Spleen (tissue), 11 donors: Measurements from ENCODE around the gene SEC61A2. TPM values are rescaled to one million over a fixed set of nuclear protein-coding genes. Genes with fewer than 3 reads are reported as not detected.

Source experiments
- DNase-seq: peaks from one replicate; pipeline ENCODE4 v3.0.0-alpha.2; 2020
- H3K27ac ChIP-seq, 8 donors: fragments of 200-600 bp; sonication (generic) in 7 of 8; 1 replicate in 4 of 8; 2 replicates in 4 of 8; pipeline versions ENCODE4 v1.5.0 to v1.8.0; 2016 to 2021; ENCODE audit warnings: inconsistent platforms in 4 of 8, mild to moderate bottlenecking in 4 of 8, moderate library complexity in 1 of 8
- H3K27me3 ChIP-seq, 7 donors: fragments of 200-600 bp; sonication (generic) in 6 of 7; replicated peaks in 1 of 7; 1 replicate in 4 of 7; 2 replicates in 3 of 7; pipeline versions ENCODE4 v1.5.0 to v1.8.0; 2016 to 2021; ENCODE audit warnings: inconsistent platforms in 3 of 7, mild to moderate bottlenecking in 1 of 7
- H3K36me3 ChIP-seq, 6 donors: fragments of 200-600 bp; sonication (generic) in 5 of 6; 1 replicate in 4 of 6; 2 replicates in 2 of 6; pipeline versions ENCODE4 v1.5.0 to v1.8.0; 2016 to 2021; ENCODE audit warnings: inconsistent platforms in 2 of 6
- H3K4me1 ChIP-seq, 6 donors: fragments of 200-600 bp; sonication (generic) in 5 of 6; 1 replicate in 3 of 6; 2 replicates in 3 of 6; pipeline versions ENCODE4 v1.5.0 to v1.8.0; 2016 to 2021; ENCODE audit warnings: inconsistent platforms in 3 of 6
- H3K4me3 ChIP-seq, 8 donors: fragments of 200-600 bp; sonication (generic) in 7 of 8; 1 replicate in 4 of 8; 2 replicates in 4 of 8; pipeline versions ENCODE4 v1.5.0 to v1.8.0; 2016 to 2021; ENCODE audit warnings: inconsistent platforms in 4 of 8, mild to moderate bottlenecking in 4 of 8, moderate library complexity in 2 of 8
- H3K9me3 ChIP-seq, 8 donors: fragments of 200-600 bp; sonication (generic) in 7 of 8; 1 replicate in 4 of 8; 2 replicates in 4 of 8; pipeline versions ENCODE4 v1.5.0 to v1.8.0; 2016 to 2021; ENCODE audit warnings: inconsistent platforms in 4 of 8
- CTCF ChIP-seq, 11 experiments: fragments of 200-600 bp in 7 of 11; fragments of 450-650 bp in 4 of 11; sonication (generic) in 4 of 11; IDR thresholded peaks in 8 of 11; conservative IDR thresholded peaks in 3 of 11; 1 replicate in 7 of 11; 2 replicates in 4 of 11; pipeline versions ENCODE4 v1.4.0 to v1.8.0; 2016 to 2021; ENCODE audit warnings: antibody characterized with exemption in 11 of 11, inconsistent platforms in 4 of 11, mild to moderate bottlenecking in 1 of 11
- POLR2A ChIP-seq, 3 donors: fragments of 450-650 bp; IDR thresholded peaks; one replicate each; pipeline ENCODE4 v1.5.1; 2017; ENCODE audit warnings: antibody characterized with exemption in 3 of 3, mild to moderate bottlenecking in 1 of 3
- POLR2AphosphoS5 ChIP-seq, 3 donors: sonication (generic); formaldehyde crosslinking; IDR thresholded peaks; one replicate each; pipeline ENCODE4 v1.5.1; 2017; ENCODE audit warnings: antibody characterized with exemption in 3 of 3
- WGBS, 5 donors: extraction: QIAGEN DNeasy Blood & Tissue Kit in 3 of 5; methylation state at CpG; one replicate each; pipeline versions ENCODE4 v1.1.5 to v1.1.7; 2013 to 2018; 5-methylcytosine and 5-hydroxymethylcytosine counted together
- intact Hi-C: fragments of 100-400 bp; cut with DNase I; formaldehyde crosslinking; loops from one replicate; pipeline ENCODE4 v1.15.0; 2023; ENCODE audit warnings: low total_unique reads
- polyA plus RNA-seq, 3 donors: library from polyadenylated mRNA; stranded (reverse); fragments of 200-250 nt; gene quantifications; one replicate each; pipeline ENCODE4 v1.2.1, GENCODE V29; 2013
- total RNA-seq, 7 donors: library from RNA; depleted of rRNA in 3 of 7; stranded (reverse); fragments of >200 nt in 3 of 7; fragmentation: NEBNext Ultra II Directional in 4 of 7; extraction: Animal tissue kit (Norgen Biotek cat#: 25700) in 4 of 7; gene quantifications; one replicate each; pipeline versions ENCODE4 v1.1.0 to v1.2.1, GENCODE V29; 2016 to 2021
- donor health status: healthy with polysubstance abuse.
- donor health status: DM: no; HTN: no; CAD: no; lungs with moderate emphysema.
- donor health status: DM: no; HTN: no; CAD: no.
- donor health status: Bipolar disorder and iron deficiency.
- donor health status: healthy.
- donor health status: DM: no; HTN: no; CAD: no.
- donor health status: DM: yes; HTN: yes; CAD: no.

The SEC61A2 gene
- total and polyA plus RNA-seq, 10 donors: 2.7 to 14.6 (median 8.3) TPM

DNA sequence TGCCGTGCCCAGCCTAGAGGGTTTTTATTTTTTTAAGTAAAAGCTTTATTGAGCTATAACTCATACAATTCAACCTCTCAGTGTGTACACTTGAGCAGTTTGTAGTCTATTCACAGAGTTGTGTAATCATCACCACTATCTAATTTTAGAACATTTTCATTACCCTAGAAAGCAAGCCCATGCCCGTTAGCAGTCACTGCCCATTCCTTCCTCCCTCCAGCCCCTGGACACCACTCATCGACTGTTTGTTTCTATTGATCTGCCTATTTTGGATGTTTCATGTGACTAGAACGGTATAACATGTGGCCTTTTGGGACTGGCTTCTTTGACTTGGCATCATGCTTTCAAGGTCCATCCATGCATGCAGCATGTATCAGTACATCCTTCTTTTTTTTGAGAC lies 25.7 kb upstream of the SEC61A2 start:
- no peak for DNase-seq
- Histone ChIP-seq H3K27me3 (no peaks in the 10 kb centered on the region), H3K9me3 (no peaks in the 10 kb centered on the region), H3K36me3 (peaks cover 0 to 100% (median 79%) of the 10 kb centered on the region in 6 donors), H3K4me1 (no peaks in the 10 kb centered on the region), H3K4me3 (no peak overlapping the region), H3K27ac (no peak overlapping the region)
- intact Hi-C loops: no loop called here
- 77 to 84% (median 82%) methylated on average over 4 of the region's 4 CpGs for WGBS, 5 donors
- no peak for TF ChIP-seq POLR2AphosphoS5 (IDR thresholded peaks at IDR 0.05)
- no peak for TF ChIP-seq CTCF (IDR thresholded peaks at IDR 0.05 in 8 of 11, conservative IDR thresholded peaks at IDR 0.05 in 3 of 11)
- TF ChIP-seq POLR2A (IDR thresholded peaks at IDR 0.05): no peak

GRCh38 chr10:12107781-12108180 lies 21.7 kb upstream of the SEC61A2 start:
- DNase-seq: no peak
- Histone ChIP-seq H3K27me3 (no peaks in the 10 kb centered on the region), H3K27ac (no peak overlapping the region), H3K36me3 (peaks cover 0 to 100% (median 74%) of the 10 kb centered on the region in 6 donors), H3K4me3 (no peak overlapping the region), H3K4me1 (peaks cover 0 to 14% (median 7%) of the 10 kb centered on the region in 6 donors), H3K9me3 (no peaks in the 10 kb centered on the region)
- 74 to 87% (median 83%) methylated on average over 14 of the region's 14 CpGs for WGBS, 5 donors
- intact Hi-C loops: no loop called here
- TF ChIP-seq CTCF (IDR thresholded peaks at IDR 0.05 in 8 of 11, conservative IDR thresholded peaks at IDR 0.05 in 3 of 11) (no peak), POLR2AphosphoS5 (IDR thresholded peaks at IDR 0.05) (no peak), POLR2A (IDR thresholded peaks at IDR 0.05) (no peak)

DNA sequence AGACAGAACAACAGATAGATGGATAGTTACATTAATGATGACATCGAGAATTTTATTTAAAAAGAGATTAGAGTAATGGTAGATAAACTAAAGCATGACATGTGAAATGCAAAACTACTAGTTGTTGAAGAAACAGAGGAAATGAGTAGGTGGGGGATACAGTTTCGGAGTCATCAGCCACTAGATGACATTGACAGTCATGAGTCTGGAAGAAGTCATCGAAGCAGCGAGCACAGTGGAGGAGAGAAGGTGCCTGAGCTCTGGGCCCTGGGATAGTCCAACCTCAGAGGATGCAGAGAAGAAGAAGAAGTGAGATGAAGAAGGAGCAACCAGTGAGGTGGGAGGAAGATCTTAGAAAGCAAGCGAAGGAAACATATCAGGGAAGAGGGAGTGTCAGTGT lies 20.2 kb upstream of the SEC61A2 start:
- WGBS, 5 donors: 91 to 97% (median 95%) methylated on average over 5 of the region's 5 CpGs
- H3K27ac ChIP-seq: no peak overlapping the region
- DNase-seq: no peak
- no peak overlapping the region for H3K4me3 ChIP-seq
- no peaks in the 10 kb centered on the region for H3K9me3 ChIP-seq
- intact Hi-C loops: no loop called here
- peaks cover 0 to 24% (median 14%) of the 10 kb centered on the region in 6 donors for H3K4me1 ChIP-seq
- peaks cover 0 to 100% (median 67%) of the 10 kb centered on the region in 6 donors for H3K36me3 ChIP-seq
- TF ChIP-seq POLR2AphosphoS5 (IDR thresholded peaks at IDR 0.05) (no peak), POLR2A (IDR thresholded peaks at IDR 0.05) (no peak), CTCF (IDR thresholded peaks at IDR 0.05 in 8 of 11, conservative IDR thresholded peaks at IDR 0.05 in 3 of 11) (no peak)
- H3K27me3 ChIP-seq: no peaks in the 10 kb centered on the region

DNA sequence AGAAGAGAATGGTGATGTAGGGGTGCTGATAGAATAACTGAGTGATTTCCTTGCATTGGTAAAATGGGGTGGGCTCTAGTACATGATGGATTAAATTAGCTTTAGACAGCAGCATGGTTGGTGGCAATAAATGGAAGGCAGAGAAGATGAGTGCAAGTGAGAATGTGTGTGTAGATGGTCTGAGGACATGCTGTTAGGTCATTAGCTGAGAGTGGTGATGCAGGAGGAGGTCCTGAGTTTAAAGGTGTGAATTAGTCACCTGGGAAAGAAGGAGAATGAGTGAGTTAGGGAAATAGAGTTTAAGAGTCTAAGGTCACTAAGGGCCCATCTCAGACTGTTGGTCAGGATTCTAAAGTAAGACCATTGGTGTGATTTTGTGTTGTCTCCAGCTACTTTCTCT lies 17.9 kb upstream of the SEC61A2 start:
- Histone ChIP-seq H3K4me1 (peaks cover 0 to 24% (median 14%) of the 10 kb centered on the region in 6 donors), H3K9me3 (no peaks in the 10 kb centered on the region), H3K27me3 (no peaks in the 10 kb centered on the region), H3K27ac (no peak overlapping the region), H3K36me3 (peaks cover 0 to 99% (median 57%) of the 10 kb centered on the region in 6 donors), H3K4me3 (no peak overlapping the region)
- TF ChIP-seq POLR2AphosphoS5 (IDR thresholded peaks at IDR 0.05) (no peak), POLR2A (IDR thresholded peaks at IDR 0.05) (no peak), CTCF (IDR thresholded peaks at IDR 0.05 in 8 of 11, conservative IDR thresholded peaks at IDR 0.05 in 3 of 11) (no peak)
- intact Hi-C loops: no loop called here
- DNase-seq: no peak
